NK-92 (cell line): Measurements from ENCODE around the gene TRIP11.
"Not testable (repeated sequence)": the region's sequence is repeated elsewhere in the genome, so short reads cannot be mapped to it uniquely, and the experiment has no call there.

Source experiments
- DNase-seq: peaks from one replicate; lab custom pipeline; 2025; ENCODE audit not compliant: unreplicated experiment; lab: John Stamatoyannopoulos, UW

TRIP11 gene

GRCh38 chr14:92039719-92040430 lies at the start of gene TRIP11:
TSS of gene TRIP11 (minus strand) at chr14:92040059. CDS start at chr14:92039685, 374 bp downstream.
- no peak for DNase-seq

DNA sequence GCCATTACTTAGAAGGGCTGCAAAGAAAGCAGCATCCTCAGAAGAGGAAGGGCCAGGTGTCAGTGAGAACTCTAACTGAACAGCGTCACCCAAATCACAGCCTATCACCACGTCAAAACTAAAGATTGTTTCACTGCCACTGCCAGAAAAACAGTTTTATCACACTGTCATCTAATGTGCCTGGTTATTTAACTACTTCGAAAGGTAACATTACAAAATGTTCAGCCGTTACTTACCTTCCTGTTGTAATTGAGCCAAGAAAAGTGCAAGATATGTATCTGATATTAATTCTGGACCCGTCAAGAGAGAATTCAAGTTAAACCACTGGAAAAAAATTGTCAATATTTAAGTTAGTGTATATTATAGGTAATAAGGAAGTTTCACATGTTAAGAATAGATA lies 48.6 kb upstream of the TRIP11 start:
- DNase-seq = no peak

GRCh38 chr14:92074555-92074954 lies 34.7 kb upstream of the TRIP11 start:
- DNase-seq = no peak

GRCh38 chr14:92058006-92058917 lies 18.4 kb upstream of the TRIP11 start:
- no peak for DNase-seq

GRCh38 chr14:92049781-92050180 lies 9.9 kb upstream of the TRIP11 start:
- DNase-seq = no peak

DNA sequence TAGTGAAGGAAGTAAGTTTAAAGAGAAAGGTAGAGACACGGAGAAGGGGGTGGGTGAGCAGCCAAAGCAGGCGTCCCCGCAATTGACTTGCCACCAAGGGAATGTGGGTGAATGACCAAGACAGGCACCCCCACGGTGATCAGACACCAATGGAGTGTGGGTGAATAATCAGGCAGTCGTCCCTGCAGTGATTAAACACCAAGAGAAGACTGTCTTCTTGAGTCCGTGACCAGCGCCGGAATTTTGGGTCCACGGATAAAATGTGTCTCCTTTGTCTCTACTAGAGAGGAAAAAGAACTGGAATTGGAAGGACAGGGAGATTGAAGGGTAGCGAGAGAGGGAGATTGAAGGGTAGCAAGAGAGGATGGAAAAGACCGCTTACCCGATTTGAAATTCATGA lies 9.4 kb upstream of the TRIP11 start:
- DNase-seq = not testable (repeated sequence)

DNA sequence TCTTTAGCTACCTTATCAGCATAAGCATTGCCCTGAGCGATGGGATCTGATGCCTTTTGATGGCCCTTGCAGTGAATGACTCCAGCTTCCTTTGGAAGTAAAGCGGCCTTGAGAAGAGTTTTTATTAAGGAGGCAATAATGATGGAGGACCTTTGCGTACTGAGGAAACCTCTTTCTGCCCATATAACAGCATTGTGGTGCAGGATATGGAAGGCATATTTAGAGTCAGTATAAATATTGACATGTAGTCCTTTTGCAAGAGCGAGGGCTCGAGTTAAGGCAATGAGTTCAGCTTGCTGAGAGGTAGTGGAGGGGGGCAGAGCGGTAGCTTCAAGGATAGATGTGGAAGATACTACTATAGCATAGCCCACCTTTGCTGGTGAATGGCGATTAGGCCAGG lies 6.0 kb upstream of the TRIP11 start:
- not testable (repeated sequence) for DNase-seq

- DNase-seq = not testable (repeated sequence)
Measured at GRCh38 chr14:92041766-92042165, 1.9 kb upstream of the TRIP11 start.

- no peak for DNase-seq
Measured at GRCh38 chr14:92041203-92041602, 1.3 kb upstream of the TRIP11 start.

DNA sequence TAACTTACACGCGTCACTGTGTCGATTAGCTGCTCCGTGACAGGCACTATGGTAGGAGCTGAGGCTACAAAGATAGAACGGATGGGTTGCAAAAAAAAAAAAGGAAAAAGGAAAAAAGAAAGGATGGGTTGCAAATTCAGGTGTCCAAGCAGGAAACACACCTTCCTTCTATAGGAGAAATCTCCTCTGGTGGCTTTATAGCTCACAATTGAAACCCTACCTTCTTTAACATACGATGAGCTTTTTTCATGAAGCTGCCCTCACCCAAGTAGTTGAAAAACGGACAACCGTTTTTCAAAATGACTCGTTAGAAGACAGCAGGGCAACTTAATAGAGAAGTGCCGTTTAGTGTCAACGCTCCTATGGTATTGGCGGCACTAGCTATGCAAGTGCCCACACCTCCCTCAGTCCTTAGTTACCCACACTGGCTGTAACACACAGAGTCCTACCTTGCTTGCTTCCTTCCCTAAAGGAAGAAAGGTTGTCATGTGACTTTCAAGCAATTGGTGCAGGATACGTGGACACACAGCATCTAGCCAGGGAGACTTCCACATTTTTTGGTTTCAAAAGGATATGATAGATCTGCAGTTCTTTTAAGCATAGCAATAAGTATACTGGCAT lies 682 bp upstream of the TRIP11 start:
- DNase-seq = no peak

- DNase-seq = no peak
Measured at GRCh38 chr14:92039063-92039718, 668 bp downstream of the TRIP11 start.

DNA sequence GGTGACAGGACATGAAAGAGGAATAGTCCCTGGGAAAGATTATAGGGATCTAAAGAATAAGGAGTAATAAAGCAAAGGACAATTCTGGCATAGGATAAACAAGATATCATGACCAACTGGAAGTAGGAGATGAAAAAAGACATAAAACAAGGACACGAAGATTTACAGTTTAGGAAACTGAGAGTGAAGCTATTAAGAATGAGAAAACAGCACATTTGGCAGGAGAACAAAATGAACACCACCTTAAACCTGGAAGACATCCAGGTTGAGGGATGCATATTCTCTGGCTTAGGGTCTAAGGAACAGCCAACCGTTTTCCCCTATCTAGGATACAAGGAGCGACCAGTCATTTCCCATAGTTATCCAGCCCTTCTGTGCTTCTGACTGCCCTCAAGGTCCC lies 1.9 kb downstream of the TRIP11 start:
- no peak for DNase-seq

DNA sequence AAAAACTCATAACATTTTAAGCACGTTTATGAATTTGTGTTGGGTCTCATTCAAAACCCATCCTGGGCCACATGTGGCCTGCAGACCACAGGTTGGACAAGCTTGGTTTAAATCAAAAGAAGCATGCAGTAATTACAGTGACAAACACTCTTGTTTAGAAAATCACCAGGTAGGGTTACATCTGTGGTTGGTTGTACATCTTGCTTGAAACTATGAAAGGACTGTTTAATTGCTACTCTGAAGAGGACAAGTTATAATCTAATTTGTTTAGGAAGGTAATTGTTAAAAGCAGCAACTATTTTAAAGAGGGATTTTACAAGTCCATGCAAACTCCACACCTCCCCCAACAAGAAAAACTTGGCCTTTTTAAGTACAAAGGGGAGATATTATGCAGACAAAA lies 4.0 kb downstream of the TRIP11 start:
- DNase-seq = no peak

- no peak for DNase-seq
Measured at GRCh38 chr14:92033906-92034687, 5.8 kb downstream of the TRIP11 start.

GRCh38 chr14:92033433-92033832 lies 6.4 kb downstream of the TRIP11 start:
- DNase-seq = no peak

DNA sequence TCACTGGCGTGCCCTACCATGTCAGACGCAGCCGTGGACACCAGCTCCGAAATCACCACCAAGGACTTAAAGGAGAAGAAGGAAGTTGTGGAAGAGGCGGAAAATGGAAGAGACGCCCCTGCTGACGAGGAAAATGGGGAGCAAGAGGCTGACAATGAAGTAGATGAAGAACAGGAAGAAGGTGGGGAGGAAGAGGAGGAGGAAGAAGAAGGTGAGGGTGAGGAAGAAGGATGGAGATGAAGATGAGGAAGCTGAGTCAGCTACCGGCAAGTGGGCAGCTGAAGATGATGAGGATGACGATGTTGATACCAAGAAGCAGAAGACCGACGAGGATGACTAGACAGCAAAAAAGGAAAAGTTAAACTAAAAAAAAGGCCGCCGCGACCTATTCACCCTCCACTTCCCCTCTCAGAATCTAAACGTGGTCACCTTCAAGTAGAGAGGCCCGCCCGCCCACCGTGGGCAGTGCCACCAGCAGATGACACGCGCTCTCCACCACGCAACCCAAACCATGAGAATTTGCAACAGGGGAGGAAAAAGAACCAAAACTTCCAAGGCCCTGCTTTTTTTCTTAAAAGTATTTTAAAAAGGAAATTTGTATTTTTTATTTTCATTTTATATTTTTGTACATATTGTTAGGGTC lies 13.2 kb downstream of the TRIP11 start:
- no peak for DNase-seq

- DNase-seq = no peak
Measured at GRCh38 chr14:92022036-92022435, 17.8 kb downstream of the TRIP11 start.

- DNase-seq = no peak
Measured at GRCh38 chr14:92021523-92021922, 18.3 kb downstream of the TRIP11 start.

GRCh38 chr14:92014040-92014439 lies 25.8 kb downstream of the TRIP11 start:
- no peak for DNase-seq
